ENCODE measurements around the gene TBC1D7. TPM values are rescaled to one million over a fixed set of nuclear protein-coding genes. Genes with fewer than 3 reads are reported as not detected.

The TBC1D7 gene
- total RNA-seq, 1 experiment from 2014 or later, result 44.9 TPM

DNA sequence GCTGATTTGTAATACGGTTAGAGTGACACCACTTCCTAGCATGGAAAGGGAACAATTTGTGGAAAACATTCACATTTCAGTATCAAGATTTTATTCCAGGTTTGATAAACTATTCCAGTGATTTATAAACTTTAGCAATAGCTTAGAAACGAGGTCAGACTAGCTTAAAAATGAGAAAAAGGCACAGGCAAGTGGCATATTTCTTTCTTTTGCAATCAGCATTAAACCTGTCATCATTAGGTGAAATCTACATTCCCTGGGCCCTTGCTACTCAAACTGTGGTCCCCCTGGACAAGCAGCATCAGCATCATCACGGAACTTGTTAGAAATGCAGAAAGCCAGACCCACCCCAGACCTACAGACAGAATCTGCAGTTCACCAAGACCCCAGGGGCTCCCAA lies 29.9 kb downstream of the TBC1D7 start (continued):
- TF ChIP-seq, protein P1, sequence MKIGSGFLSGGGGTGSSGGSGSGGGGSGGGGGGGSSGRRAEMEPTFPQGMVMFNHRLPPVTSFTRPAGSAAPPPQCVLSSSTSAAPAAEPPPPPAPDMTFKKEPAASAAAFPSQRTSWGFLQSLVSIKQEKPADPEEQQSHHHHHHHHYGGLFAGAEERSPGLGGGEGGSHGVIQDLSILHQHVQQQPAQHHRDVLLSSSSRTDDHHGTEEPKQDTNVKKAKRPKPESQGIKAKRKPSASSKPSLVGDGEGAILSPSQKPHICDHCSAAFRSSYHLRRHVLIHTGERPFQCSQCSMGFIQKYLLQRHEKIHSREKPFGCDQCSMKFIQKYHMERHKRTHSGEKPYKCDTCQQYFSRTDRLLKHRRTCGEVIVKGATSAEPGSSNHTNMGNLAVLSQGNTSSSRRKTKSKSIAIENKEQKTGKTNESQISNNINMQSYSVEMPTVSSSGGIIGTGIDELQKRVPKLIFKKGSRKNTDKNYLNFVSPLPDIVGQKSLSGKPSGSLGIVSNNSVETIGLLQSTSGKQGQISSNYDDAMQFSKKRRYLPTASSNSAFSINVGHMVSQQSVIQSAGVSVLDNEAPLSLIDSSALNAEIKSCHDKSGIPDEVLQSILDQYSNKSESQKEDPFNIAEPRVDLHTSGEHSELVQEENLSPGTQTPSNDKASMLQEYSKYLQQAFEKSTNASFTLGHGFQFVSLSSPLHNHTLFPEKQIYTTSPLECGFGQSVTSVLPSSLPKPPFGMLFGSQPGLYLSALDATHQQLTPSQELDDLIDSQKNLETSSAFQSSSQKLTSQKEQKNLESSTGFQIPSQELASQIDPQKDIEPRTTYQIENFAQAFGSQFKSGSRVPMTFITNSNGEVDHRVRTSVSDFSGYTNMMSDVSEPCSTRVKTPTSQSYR (CRISPR knock-in tag; IDR thresholded peaks at IDR 0.05), result no peak
- TF ChIP-seq MXD4 (CRISPR knock-in tag; IDR thresholded peaks at IDR 0.05; ENCODE audit: borderline replicate concordance) (no peak), NR3C1 (CRISPR knock-in tag; conservative IDR thresholded peaks at IDR 0.05; ENCODE audit: low read depth) (no peak), ETV6 (CRISPR knock-in tag; IDR thresholded peaks at IDR 0.05) (no peak), KAT7 (CRISPR knock-in tag; IDR thresholded peaks at IDR 0.05; ENCODE audit: borderline replicate concordance) (no peak), ZNF138 (CRISPR knock-in tag; conservative IDR thresholded peaks at IDR 0.05) (no peak), ATF1 (CRISPR knock-in tag; IDR thresholded peaks at IDR 0.05) (no peak), NR2C2 (CRISPR knock-in tag; IDR thresholded peaks at IDR 0.05) (no peak), ZNF219 (CRISPR knock-in tag; IDR thresholded peaks at IDR 0.05; ENCODE audit: borderline replicate concordance) (no peak), FOXJ3 (CRISPR knock-in tag; IDR thresholded peaks at IDR 0.05; ENCODE audit: borderline replicate concordance) (no peak)
- TF ChIP-seq, protein P2, sequence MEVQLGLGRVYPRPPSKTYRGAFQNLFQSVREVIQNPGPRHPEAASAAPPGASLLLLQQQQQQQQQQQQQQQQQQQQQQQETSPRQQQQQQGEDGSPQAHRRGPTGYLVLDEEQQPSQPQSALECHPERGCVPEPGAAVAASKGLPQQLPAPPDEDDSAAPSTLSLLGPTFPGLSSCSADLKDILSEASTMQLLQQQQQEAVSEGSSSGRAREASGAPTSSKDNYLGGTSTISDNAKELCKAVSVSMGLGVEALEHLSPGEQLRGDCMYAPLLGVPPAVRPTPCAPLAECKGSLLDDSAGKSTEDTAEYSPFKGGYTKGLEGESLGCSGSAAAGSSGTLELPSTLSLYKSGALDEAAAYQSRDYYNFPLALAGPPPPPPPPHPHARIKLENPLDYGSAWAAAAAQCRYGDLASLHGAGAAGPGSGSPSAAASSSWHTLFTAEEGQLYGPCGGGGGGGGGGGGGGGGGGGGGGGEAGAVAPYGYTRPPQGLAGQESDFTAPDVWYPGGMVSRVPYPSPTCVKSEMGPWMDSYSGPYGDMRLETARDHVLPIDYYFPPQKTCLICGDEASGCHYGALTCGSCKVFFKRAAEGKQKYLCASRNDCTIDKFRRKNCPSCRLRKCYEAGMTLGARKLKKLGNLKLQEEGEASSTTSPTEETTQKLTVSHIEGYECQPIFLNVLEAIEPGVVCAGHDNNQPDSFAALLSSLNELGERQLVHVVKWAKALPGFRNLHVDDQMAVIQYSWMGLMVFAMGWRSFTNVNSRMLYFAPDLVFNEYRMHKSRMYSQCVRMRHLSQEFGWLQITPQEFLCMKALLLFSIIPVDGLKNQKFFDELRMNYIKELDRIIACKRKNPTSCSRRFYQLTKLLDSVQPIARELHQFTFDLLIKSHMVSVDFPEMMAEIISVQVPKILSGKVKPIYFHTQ (CRISPR knock-in tag; IDR thresholded peaks at IDR 0.05), result no peak
- TF ChIP-seq, protein P3, sequence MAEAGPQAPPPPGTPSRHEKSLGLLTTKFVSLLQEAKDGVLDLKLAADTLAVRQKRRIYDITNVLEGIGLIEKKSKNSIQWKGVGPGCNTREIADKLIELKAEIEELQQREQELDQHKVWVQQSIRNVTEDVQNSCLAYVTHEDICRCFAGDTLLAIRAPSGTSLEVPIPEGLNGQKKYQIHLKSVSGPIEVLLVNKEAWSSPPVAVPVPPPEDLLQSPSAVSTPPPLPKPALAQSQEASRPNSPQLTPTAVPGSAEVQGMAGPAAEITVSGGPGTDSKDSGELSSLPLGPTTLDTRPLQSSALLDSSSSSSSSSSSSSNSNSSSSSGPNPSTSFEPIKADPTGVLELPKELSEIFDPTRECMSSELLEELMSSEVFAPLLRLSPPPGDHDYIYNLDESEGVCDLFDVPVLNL (CRISPR knock-in tag; IDR thresholded peaks at IDR 0.05; ENCODE audit: borderline replicate concordance, low read depth), result no peak
- TF ChIP-seq, protein P4, sequence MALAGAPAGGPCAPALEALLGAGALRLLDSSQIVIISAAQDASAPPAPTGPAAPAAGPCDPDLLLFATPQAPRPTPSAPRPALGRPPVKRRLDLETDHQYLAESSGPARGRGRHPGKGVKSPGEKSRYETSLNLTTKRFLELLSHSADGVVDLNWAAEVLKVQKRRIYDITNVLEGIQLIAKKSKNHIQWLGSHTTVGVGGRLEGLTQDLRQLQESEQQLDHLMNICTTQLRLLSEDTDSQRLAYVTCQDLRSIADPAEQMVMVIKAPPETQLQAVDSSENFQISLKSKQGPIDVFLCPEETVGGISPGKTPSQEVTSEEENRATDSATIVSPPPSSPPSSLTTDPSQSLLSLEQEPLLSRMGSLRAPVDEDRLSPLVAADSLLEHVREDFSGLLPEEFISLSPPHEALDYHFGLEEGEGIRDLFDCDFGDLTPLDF (CRISPR knock-in tag; IDR thresholded peaks at IDR 0.05), result no peak

DNA sequence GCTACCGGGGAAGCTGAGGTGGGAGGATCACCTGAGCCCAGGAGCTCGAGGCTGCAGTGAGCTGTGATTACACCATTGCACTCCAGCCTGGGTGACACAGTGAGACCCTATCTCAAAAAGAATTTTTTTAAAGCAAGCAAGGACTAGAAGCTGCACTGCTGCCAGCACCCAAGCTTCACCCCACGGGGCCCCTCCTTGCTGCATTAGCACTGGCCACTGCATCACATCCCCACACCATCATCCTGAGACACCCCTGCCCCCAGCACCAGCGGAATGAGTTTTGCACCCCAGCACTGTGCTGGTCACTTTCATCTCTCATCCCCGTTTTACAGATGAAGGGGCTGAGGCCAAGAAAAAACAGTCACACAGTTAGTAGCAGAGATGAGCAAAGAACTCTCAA lies 30.9 kb downstream of the TBC1D7 start:
- no peak for DNase-seq (ENCODE audit: low spot score)
- ATAC-seq, result no peak
- no peaks in the 10 kb centered on the region for H3K9me3 Mint-ChIP-seq
- no peak overlapping the region for H3K27ac Mint-ChIP-seq
- peaks cover 37% of the 10 kb centered on the region for H3K36me3 Mint-ChIP-seq
- H3K4me1 Mint-ChIP-seq, result peaks cover 4% of the 10 kb centered on the region
- H3K4me3 Mint-ChIP-seq, result no peak overlapping the region
- CTCF ChIA-PET, result interaction anchor here (1.0 to 1.5 kb wide), 2 partner anchors 327 to 386 kb away, joined by 3 to 5 read pairs; no protein-coding TSS in a partner anchor
- no peaks in the 10 kb centered on the region; the same call in 1 of the 2 replicates for H3K27me3 Mint-ChIP-seq (ENCODE audit: low read depth)
- POLR2A ChIA-PET, result no interaction called here
- TF ChIP-seq SMAD3 (CRISPR knock-in tag; IDR thresholded peaks at IDR 0.05; ENCODE audit: borderline replicate concordance) (no peak), NFYB (CRISPR knock-in tag; conservative IDR thresholded peaks at IDR 0.05; ENCODE audit: low read depth) (no peak), FOXK1 (CRISPR knock-in tag; IDR thresholded peaks at IDR 0.05) (no peak), ZNF232 (CRISPR knock-in tag; IDR thresholded peaks at IDR 0.05) (no peak), ZNF138 (CRISPR knock-in tag; conservative IDR thresholded peaks at IDR 0.05) (no peak), NR1H2 (CRISPR knock-in tag; IDR thresholded peaks at IDR 0.05) (no peak)
- TF ChIP-seq, protein P2 (CRISPR knock-in tag; IDR thresholded peaks at IDR 0.05), result no peak
- TF ChIP-seq, protein P5, sequence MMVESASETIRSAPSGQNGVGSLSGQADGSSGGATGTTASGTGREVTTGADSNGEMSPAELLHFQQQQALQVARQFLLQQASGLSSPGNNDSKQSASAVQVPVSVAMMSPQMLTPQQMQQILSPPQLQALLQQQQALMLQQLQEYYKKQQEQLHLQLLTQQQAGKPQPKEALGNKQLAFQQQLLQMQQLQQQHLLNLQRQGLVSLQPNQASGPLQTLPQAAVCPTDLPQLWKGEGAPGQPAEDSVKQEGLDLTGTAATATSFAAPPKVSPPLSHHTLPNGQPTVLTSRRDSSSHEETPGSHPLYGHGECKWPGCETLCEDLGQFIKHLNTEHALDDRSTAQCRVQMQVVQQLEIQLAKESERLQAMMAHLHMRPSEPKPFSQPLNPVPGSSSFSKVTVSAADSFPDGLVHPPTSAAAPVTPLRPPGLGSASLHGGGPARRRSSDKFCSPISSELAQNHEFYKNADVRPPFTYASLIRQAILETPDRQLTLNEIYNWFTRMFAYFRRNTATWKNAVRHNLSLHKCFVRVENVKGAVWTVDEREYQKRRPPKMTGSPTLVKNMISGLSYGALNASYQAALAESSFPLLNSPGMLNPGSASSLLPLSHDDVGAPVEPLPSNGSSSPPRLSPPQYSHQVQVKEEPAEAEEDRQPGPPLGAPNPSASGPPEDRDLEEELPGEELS (CRISPR knock-in tag; IDR thresholded peaks at IDR 0.05), result no peak
- TF ChIP-seq, protein P6, sequence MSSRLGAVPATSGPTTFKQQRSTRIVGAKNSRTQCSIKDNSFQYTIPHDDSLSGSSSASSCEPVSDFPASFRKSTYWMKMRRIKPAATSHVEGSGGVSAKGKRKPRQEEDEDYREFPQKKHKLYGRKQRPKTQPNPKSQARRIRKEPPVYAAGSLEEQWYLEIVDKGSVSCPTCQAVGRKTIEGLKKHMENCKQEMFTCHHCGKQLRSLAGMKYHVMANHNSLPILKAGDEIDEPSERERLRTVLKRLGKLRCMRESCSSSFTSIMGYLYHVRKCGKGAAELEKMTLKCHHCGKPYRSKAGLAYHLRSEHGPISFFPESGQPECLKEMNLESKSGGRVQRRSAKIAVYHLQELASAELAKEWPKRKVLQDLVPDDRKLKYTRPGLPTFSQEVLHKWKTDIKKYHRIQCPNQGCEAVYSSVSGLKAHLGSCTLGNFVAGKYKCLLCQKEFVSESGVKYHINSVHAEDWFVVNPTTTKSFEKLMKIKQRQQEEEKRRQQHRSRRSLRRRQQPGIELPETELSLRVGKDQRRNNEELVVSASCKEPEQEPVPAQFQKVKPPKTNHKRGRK (CRISPR knock-in tag; IDR thresholded peaks at IDR 0.05; ENCODE audit: borderline replicate concordance), result no peak

Data from WTC11 (cell line).